Large intestine (tissue), 3 donors: ENCODE results near the gene PALD1. TPM values are rescaled to one million over a fixed set of nuclear protein-coding genes. Genes with fewer than 3 reads are reported as not detected.

ENCODE experiments used
- DNase-seq, 2 donors: peaks; one replicate each; pipeline versions ENCODE4 v3.0.0 to v3.0.0-alpha.2; 2013
- H3K27ac ChIP-seq: one replicate; pipeline ENCODE4 v1.5.1; 2013; ENCODE audit warnings: low read length
- H3K27me3 ChIP-seq: 2 replicates; pipeline ENCODE4 v1.6.1; 2013; ENCODE audit warnings: low read length; ENCODE audit not compliant: control insufficient read depth, insufficient read depth
- H3K36me3 ChIP-seq: 2 replicates; pipeline ENCODE4 v1.6.1; 2013; ENCODE audit warnings: low read length; ENCODE audit not compliant: control insufficient read depth, insufficient read depth
- H3K4me1 ChIP-seq: one replicate; pipeline ENCODE4 v1.6.1; 2013; ENCODE audit warnings: low read length; ENCODE audit not compliant: control insufficient read depth, insufficient read depth
- H3K4me3 ChIP-seq: one replicate; pipeline ENCODE4 v1.5.1; 2013; ENCODE audit warnings: low read length
- H3K9me3 ChIP-seq: one replicate; pipeline ENCODE4 v1.6.1; 2013; ENCODE audit warnings: mild to moderate bottlenecking, low read depth, low read length, moderate library complexity; ENCODE audit not compliant: control insufficient read depth
- WGBS: methylation state at CpG from one replicate; pipeline ENCODE4 v1.1.5; 2013; ENCODE audit warnings: low lambda C conversion rate; ENCODE audit not compliant: insufficient coverage; 5-methylcytosine and 5-hydroxymethylcytosine counted together
- polyA plus RNA-seq: library from polyadenylated mRNA; unstranded; fragments of 120-200 nt; gene quantifications from one replicate; pipeline ENCODE4 v1.2.1, GENCODE V29; 2013

The PALD1 gene
- polyA plus RNA-seq, 1 donor = 6.1 TPM

- Histone ChIP-seq H3K27ac (no peak overlapping the region), H3K27me3 (peaks cover 44% of the 10 kb centered on the region)
- no CpG with 5 or more reads among the region's 17 CpGs for WGBS
These were observed 20.7 kb upstream of the PALD1 start for GRCh38 chr10:70457759-70458305.

GRCh38 chr10:70458329-70459060, 20.1 kb upstream of the PALD1 start:
- DNase-seq = peak; percentile 50 to 72
- H3K36me3 ChIP-seq = no peaks in the 10 kb centered on the region
- peaks cover 4% of the 10 kb centered on the region for H3K4me1 ChIP-seq
- no CpG with 5 or more reads among the region's 62 CpGs for WGBS
- H3K9me3 ChIP-seq = peaks cover 5% of the 10 kb centered on the region
- peak overlapping the region; percentile 10 for H3K4me3 ChIP-seq
- H3K27me3 ChIP-seq = peaks cover 44% of the 10 kb centered on the region
- H3K27ac ChIP-seq = no peak overlapping the region

More at GRCh38 chr10:70457759-70458305, 20.7 kb upstream of the PALD1 start:
- Histone ChIP-seq H3K36me3 (no peaks in the 10 kb centered on the region), H3K9me3 (peaks cover 5% of the 10 kb centered on the region), H3K4me3 (no peak overlapping the region), H3K4me1 (peaks cover 4% of the 10 kb centered on the region)
- DNase-seq = no peak

GRCh38 chr10:70459061-70459773, 19.4 kb upstream of the PALD1 start:
- Histone ChIP-seq H3K27me3 (peaks cover 44% of the 10 kb centered on the region), H3K4me3 (no peak overlapping the region), H3K27ac (no peak overlapping the region), H3K9me3 (peaks cover 5% of the 10 kb centered on the region), H3K4me1 (peaks cover 4% of the 10 kb centered on the region), H3K36me3 (no peaks in the 10 kb centered on the region)
- DNase-seq = no peak
- no CpG with 5 or more reads among the region's 19 CpGs for WGBS

- 40% methylated on average over 1 of the region's 29 CpGs for WGBS
- peaks cover 4% of the 10 kb centered on the region for H3K4me1 ChIP-seq
- H3K9me3 ChIP-seq = peaks cover 5% of the 10 kb centered on the region
- H3K27me3 ChIP-seq = peaks cover 44% of the 10 kb centered on the region
- H3K36me3 ChIP-seq = no peaks in the 10 kb centered on the region
- no peak overlapping the region for H3K27ac ChIP-seq
- H3K4me3 ChIP-seq = no peak overlapping the region
- no peak for DNase-seq
These were observed 18.6 kb upstream of the PALD1 start for GRCh38 chr10:70459774-70460490.

GRCh38 chr10:70461397-70462348, 16.9 kb upstream of the PALD1 start:
- H3K27ac ChIP-seq = no peak overlapping the region
- no peak for DNase-seq

GRCh38 chr10:70462349-70462984, 16.1 kb upstream of the PALD1 start:
- Histone ChIP-seq H3K27ac (no peak overlapping the region), H3K9me3 (peaks cover 5% of the 10 kb centered on the region), H3K27me3 (peaks cover 24% of the 10 kb centered on the region), H3K36me3 (no peaks in the 10 kb centered on the region), H3K4me3 (no peak overlapping the region), H3K4me1 (peaks cover 4% of the 10 kb centered on the region)
- no peak for DNase-seq
- no CpG with 5 or more reads among the region's 4 CpGs for WGBS

More at GRCh38 chr10:70461397-70462348, 16.9 kb upstream of the PALD1 start:
- peaks cover 4% of the 10 kb centered on the region for H3K4me1 ChIP-seq
- WGBS = no CpG with 5 or more reads among the region's 13 CpGs
- no peak overlapping the region for H3K4me3 ChIP-seq
- H3K9me3 ChIP-seq = peaks cover 5% of the 10 kb centered on the region
- peaks cover 30% of the 10 kb centered on the region for H3K27me3 ChIP-seq
- H3K36me3 ChIP-seq = no peaks in the 10 kb centered on the region

GRCh38 chr10:70465278-70465677, 13.3 kb upstream of the PALD1 start:
- Histone ChIP-seq H3K4me3 (no peak overlapping the region), H3K27ac (no peak overlapping the region), H3K27me3 (peaks cover 5% of the 10 kb centered on the region), H3K4me1 (no peaks in the 10 kb centered on the region), H3K36me3 (no peaks in the 10 kb centered on the region), H3K9me3 (no peaks in the 10 kb centered on the region)
- WGBS = no CpG with 5 or more reads among the region's 4 CpGs
- no peak for DNase-seq

GRCh38 chr10:70465832-70466231, 12.7 kb upstream of the PALD1 start:
- no peak for DNase-seq
- no peaks in the 10 kb centered on the region for H3K4me1 ChIP-seq
- H3K9me3 ChIP-seq = no peaks in the 10 kb centered on the region
- H3K4me3 ChIP-seq = no peak overlapping the region
- H3K27ac ChIP-seq = no peak overlapping the region
- peaks cover 5% of the 10 kb centered on the region for H3K27me3 ChIP-seq
- H3K36me3 ChIP-seq = no peaks in the 10 kb centered on the region
- no CpG with 5 or more reads among the region's 2 CpGs for WGBS

GRCh38 chr10:70466951-70467350, 11.6 kb upstream of the PALD1 start:
- Histone ChIP-seq H3K4me1 (no peaks in the 10 kb centered on the region), H3K4me3 (no peak overlapping the region), H3K36me3 (no peaks in the 10 kb centered on the region), H3K9me3 (no peaks in the 10 kb centered on the region), H3K27ac (no peak overlapping the region), H3K27me3 (peaks cover 7% of the 10 kb centered on the region)
- WGBS = 90% methylated on average over 2 of the region's 3 CpGs
- DNase-seq = no peak
